HG02884 (cell line): ENCODE results near the gene APBA2.

Source experiments
- ATAC-seq: cut with Tn5 transposase; IDR thresholded peaks from one replicate; pipeline ENCODE4 v1.9.1; 2021; ENCODE audit warnings: mild to moderate bottlenecking, moderate library complexity; ENCODE audit not compliant: unreplicated experiment

The APBA2 gene

GRCh38 chr15:28933710-28934445 is 48.1 kb downstream of the APBA2 start:
- no peak for ATAC-seq

- ATAC-seq: no peak
Measured at GRCh38 chr15:28934645-28935044, 48.9 kb downstream of the APBA2 start.

- no peak for ATAC-seq
Measured at GRCh38 chr15:28935316-28935715, 49.5 kb downstream of the APBA2 start.

GRCh38 chr15:28936081-28936480 is 50.3 kb downstream of the APBA2 start:
- no peak for ATAC-seq

GRCh38 chr15:28936481-28936881 is 50.7 kb downstream of the APBA2 start:
- ATAC-seq: no peak

- no peak for ATAC-seq
Measured at GRCh38 chr15:28937271-28937670, 51.5 kb downstream of the APBA2 start.

- ATAC-seq: no peak
Measured at GRCh38 chr15:28942046-28942445, 56.3 kb downstream of the APBA2 start.

GRCh38 chr15:28942571-28942970 is 56.8 kb downstream of the APBA2 start:
- ATAC-seq: no peak

- ATAC-seq: no peak
Measured at GRCh38 chr15:28943146-28943545, 57.4 kb downstream of the APBA2 start.

GRCh38 chr15:28943611-28944230 is 57.9 kb downstream of the APBA2 start:
- no peak for ATAC-seq

GRCh38 chr15:28944286-28944685 is 58.5 kb downstream of the APBA2 start:
- ATAC-seq: no peak

GRCh38 chr15:28944696-28945300 is 59.0 kb downstream of the APBA2 start:
- no peak for ATAC-seq

GRCh38 chr15:28945626-28946230 is 60.0 kb downstream of the APBA2 start:
- ATAC-seq: no peak

- ATAC-seq: no peak
Measured at GRCh38 chr15:28946803-28947202, 61.0 kb downstream of the APBA2 start.

GRCh38 chr15:28947221-28947674 is 61.5 kb downstream of the APBA2 start:
- no peak for ATAC-seq

- ATAC-seq: no peak
Measured at GRCh38 chr15:28948036-28948435, 62.3 kb downstream of the APBA2 start.

- ATAC-seq: no peak
Measured at GRCh38 chr15:28950916-28951315, 65.1 kb downstream of the APBA2 start.

GRCh38 chr15:28952666-28953491 is 67.1 kb downstream of the APBA2 start:
- ATAC-seq: no peak

GRCh38 chr15:28953573-28954195 is 67.9 kb downstream of the APBA2 start:
- ATAC-seq: no peak

- ATAC-seq: no peak
Measured at GRCh38 chr15:28954466-28955159, 68.8 kb downstream of the APBA2 start.
